Stimulated activated CD8-positive, alpha-beta memory T cell treated with anti-CD3 and anti-CD28 coated beads, Interleukin-4, amount 100 ng/mL, for 24 hours (primary cell): Measurements from ENCODE around the gene SCN4A.
A peak's percentile ranks its signal among the peaks of the same experiment; 100 is the strongest.

Experiments
- DNase-seq: peaks from one replicate; pipeline ENCODE4 v3.0.0-alpha.2; 2020; ENCODE audit warnings: low read depth

SCN4A gene

GRCh38 chr17:64001763-64002529 is 29.2 kb upstream of the SCN4A start:
- DNase-seq: no peak

- DNase-seq: no peak
Measured at GRCh38 chr17:64001091-64001579, 28.4 kb upstream of the SCN4A start.

GRCh38 chr17:63999680-64000531 is 27.2 kb upstream of the SCN4A start:
- no peak for DNase-seq

- DNase-seq: no peak
Measured at GRCh38 chr17:63998721-63999679, 26.3 kb upstream of the SCN4A start.

DNA sequence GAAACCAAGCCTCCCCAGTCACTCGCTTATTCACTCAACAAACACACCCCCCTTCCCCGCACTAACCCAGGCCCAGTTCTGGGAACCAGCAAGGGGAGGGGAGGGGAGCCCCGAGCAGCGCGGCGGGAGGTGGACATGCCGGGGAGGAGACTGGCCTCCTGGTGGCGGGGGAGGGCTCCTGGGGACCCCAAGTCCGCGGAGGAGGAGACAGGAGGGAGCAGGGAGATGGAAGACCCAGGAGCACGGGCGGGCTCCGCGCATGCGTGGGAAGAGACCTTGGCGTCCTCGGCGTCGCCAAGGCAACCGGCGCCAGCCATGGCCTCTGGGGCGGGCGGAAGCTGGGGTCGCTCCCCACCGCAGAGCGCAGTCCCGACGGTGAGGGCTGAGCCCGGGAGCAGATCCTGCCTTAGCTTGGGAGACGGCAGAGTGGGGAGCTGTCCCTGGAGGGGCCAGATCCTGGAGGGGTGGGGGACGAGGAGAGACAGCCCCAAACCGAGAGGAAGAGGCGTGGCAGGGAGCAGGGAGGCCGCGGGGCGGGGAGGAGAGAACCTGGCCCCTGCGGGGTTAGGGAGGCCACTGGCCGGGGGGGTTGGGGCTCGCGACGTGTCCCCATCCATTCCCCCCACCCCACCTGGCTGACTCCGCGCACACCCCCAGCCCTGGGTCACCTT is 25.5 kb upstream of the SCN4A start, which contains the start of gene PRR29:
TSS of gene PRR29 (plus strand) at position 302 of the 671 bp plus-strand sequence. CDS start at position 316, 14 bp downstream.
- peak; percentile 56 for DNase-seq

DNA sequence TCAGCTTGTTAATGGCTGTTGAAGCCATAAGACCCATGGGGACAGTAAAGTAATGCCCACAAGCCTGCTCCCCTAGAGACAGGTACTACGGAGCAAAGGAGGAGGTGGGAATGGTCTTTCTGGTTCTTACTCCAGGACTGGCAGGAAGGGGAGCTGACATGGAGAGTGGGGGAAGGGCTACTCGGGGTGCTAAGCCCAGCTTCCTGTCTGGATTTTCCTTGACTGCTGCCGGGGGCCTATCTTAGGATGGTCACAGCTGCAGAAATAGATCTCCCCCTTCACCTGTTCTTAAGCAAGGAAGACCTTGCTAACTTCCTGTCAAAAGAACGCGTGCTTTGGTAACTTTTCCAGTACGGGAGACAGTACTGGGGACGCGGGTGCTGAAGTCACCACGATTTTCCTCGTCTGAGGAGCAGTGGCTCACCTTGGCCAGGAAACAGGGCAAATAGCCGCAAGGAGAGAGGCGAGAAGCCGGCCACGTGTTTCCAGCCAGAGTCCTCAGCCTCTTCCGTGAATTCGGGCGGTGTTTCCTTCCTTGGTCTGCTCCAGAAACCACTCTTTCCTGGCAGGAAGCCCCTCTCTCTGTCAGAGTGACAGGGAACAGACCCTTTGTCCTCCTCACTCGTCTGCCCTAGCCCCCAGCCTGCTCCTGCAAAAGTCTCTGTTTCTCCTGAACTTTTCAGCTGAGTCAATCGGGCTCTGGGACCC is 24.8 kb upstream of the SCN4A start:
- no peak for DNase-seq

DNA sequence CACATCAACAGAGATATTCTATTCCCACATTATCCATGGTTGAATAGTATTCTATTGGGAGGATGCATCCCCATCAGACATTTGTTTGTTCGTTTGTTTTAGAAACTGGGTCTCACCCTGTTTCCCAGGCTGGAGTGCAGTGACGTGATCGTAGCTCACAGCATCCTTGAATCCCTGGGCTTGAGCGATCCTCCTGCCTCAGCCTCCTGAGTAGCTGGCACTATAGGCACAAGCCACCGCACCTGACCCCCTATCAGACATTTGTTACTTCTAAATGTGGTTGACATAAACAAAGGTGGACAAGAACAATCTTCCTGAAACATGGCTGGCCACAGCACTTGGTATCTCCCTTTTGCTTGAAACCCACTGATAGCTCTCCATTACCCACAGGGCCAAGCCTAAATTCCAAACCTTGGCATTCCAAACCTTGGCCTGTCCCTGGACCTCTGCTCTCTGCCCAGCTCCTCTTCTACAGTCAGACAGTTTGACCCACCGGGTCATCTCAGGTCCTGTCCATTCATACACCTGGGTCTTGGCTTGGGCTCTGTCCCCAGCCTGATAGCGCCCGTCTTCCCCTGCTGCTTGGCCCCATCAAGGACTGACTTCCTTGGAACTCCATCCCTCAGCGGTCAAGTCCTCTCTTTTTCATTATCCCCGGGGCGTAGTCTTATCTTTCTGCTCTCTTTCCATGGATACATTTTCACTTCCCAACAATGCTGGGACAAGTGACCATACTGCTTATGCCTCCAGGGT is 23.9 kb upstream of the SCN4A start:
- no peak for DNase-seq

DNA sequence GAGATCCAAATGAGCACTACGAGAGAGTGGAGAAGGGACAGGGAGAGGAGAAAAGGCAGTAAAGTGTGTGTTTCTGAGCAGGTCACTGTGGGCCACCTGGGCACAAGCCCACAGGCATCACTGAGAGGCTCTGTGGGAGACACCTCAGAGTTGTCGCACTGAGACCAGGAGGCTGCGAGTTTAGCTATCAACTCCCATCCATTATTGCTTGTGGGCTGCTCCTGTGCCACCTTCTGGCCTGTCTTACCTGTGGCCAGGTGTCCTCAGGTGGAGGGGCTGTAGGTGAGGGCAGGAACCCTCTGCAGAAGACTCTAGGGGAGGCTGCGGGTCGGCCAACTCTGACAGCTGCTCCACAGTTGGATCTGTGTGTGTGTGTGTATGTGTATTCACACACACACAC is 22.9 kb upstream of the SCN4A start:
- DNase-seq: no peak

DNA sequence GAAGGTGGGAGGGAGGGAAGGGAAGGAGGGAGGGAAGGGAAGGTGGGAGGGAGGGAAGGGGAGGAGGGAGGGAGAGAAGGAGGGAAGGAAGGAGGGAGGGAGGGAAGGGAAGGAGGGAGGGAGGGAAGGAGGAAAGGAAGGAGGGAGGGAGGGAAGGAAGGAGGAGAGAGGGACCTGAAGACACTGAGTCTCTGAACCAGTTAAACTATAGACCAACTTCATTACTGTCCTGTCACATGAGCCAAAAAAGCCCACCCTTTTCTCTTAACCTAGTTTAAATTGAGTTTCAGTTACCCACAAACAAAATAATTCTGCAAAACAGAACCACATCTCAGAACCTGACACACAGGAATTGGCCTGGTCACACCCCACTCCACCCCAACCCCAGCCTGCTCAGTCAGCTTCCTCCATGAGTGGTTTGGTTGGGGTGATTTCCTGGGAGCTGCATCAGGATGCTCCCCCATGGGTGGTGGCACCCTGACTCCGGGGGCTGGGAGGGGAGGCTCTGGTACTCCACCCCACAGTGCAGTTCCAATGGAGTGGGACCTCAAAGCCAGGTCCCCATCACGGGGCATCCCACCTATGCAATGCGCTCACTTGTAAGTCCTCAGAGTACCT is 20.8 kb upstream of the SCN4A start:
- DNase-seq: no peak

- no peak for DNase-seq
Measured at GRCh38 chr17:63991611-63992010, 18.9 kb upstream of the SCN4A start.

- DNase-seq: no peak
Measured at GRCh38 chr17:63989622-63990345, 17.1 kb upstream of the SCN4A start.

DNA sequence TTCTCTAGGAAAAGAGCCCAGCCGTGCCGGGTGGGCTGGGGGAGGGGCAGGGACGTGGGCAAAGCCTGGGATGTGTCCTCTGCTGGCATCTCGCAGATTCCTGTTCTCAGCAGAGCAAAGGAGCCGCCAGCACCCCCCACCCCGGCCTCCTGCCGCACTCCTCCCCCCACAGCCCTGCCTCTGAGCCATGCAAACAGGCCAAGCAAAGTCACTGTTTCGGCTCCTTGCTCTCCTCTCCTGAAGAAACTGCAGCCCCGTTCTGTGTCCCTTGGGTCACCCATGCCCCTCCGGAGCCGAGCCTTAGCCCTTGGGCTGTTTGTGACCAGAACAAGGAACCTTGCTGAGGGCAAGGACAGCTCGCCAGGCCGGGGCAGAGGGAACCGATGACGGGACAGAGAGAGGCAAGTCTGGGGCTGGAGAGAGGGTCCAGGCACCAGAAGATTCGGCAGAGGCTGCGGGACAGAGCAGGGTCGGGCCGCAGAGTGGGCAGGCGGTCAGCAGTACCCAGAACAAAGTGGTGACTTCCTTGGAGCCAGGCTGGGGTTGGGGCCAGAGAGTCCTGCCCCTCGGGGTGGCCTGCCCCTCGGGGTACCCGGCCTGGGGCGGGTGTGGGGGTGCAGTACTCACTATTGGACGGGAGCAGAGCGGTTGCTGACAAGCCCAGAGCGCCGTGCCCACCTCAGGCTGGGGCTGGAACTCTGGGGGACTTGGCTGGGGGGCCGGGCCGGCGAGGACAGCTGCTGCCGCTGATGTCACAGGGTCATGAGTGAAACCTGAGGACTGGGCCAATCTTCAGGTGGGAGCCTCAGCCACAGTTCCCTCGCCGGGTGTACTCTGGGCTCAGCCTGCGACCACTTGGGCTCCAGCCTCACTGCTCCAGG is 16.3 kb upstream of the SCN4A start:
- no peak for DNase-seq

DNA sequence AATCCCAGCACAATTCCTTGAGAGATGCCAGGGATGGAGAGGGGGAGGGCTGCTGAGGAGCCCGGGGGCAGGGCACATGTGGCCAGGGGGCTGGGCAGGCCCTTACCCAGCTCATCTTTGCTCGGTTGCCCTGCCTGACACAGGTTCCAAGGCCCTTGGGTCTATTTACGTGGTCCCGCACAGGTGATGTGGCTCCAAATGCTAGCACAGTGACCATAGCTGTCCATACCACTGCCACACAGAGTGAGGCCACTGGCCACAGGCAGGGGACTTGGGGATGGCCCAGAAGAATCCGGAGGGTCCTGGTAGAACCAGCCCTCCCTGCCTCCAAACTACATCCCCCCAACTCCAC is 15.4 kb upstream of the SCN4A start:
- DNase-seq: no peak

- no peak for DNase-seq
Measured at GRCh38 chr17:63987221-63988126, 14.8 kb upstream of the SCN4A start.

DNA sequence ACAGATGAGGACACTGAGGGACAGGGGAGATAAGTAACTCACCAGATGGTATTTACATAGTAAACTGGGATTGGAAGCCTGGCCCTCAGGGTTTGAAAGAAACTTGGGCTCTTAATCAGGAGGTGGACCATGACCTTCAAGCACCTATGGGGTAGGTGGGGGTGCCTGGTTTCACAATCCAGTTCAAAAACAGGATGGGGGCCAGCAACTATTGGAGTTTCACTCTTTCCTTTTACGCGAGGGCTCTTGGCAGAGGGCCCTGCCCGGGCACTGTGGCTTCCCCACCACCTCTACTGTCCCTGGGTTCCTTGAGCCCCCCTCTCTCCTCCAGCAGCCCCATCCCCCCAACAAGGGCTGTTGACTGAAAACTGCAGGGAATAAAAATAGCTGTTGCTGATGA is 14.1 kb upstream of the SCN4A start:
- no peak for DNase-seq

GRCh38 chr17:63985387-63986140 is 12.8 kb upstream of the SCN4A start:
- no peak for DNase-seq
